Nephron (organoid): ENCODE data around the gene PKP3.

Source experiments
- H3K27ac Mint-ChIP-seq, 3 experiments: 2 replicates each; pipeline ENCODE4 v1.8.0; 2020; ENCODE audit warnings: mixed read lengths in 3 of 3, mild to moderate bottlenecking in 2 of 3, moderate library complexity in 1 of 3
- H3K27me3 Mint-ChIP-seq: 2 replicates; pipeline ENCODE4 v1.8.0; 2021; ENCODE audit warnings: low read depth, mild to moderate bottlenecking, moderate library complexity, mixed read lengths
- H3K36me3 Mint-ChIP-seq: 2 replicates; pipeline ENCODE4 v1.8.0; 2020; ENCODE audit warnings: low read depth, mixed read lengths
- H3K4me1 Mint-ChIP-seq: 2 replicates; pipeline ENCODE4 v1.8.0; 2020; ENCODE audit warnings: mixed read lengths
- H3K4me3 Mint-ChIP-seq, 3 experiments: 2 replicates each; pipeline ENCODE4 v1.8.0; 2020; ENCODE audit warnings: mild to moderate bottlenecking in 3 of 3, mixed read lengths in 3 of 3, moderate library complexity in 2 of 3
- H3K9me3 Mint-ChIP-seq: 2 replicates; pipeline ENCODE4 v1.8.0; 2020; ENCODE audit warnings: mixed read lengths
- CTCF ChIP-seq, 3 experiments: fragments of 200-600 bp; sonication (generic); IDR thresholded peaks; one replicate each; pipeline ENCODE4 v1.5.0; 2021; ENCODE audit warnings: antibody characterized with exemption in 3 of 3; ENCODE audit not compliant: unreplicated experiment in 3 of 3

Gene PKP3

GRCh38 chr11:404551-405264 lies 10.7 kb downstream of the PKP3 start:
- H3K36me3 Mint-ChIP-seq, result no peaks in the 10 kb centered on the region
- no peak for TF ChIP-seq CTCF (IDR thresholded peaks at IDR 0.05; ENCODE audit: unreplicated experiment in 3 of 3)
- H3K4me1 Mint-ChIP-seq, result no peaks in the 10 kb centered on the region
- peak overlapping the region in 1 of 3 experiments; percentile 63 for H3K27ac Mint-ChIP-seq
- no peaks in the 10 kb centered on the region for H3K9me3 Mint-ChIP-seq
- peak overlapping the region; percentile 79 to 82 (median 80) for H3K4me3 Mint-ChIP-seq
- no peaks in the 10 kb centered on the region for H3K27me3 Mint-ChIP-seq

- Mint-ChIP-seq H3K4me3 (peak overlapping the region; percentile 79 to 82 (median 80)), H3K4me1 (no peaks in the 10 kb centered on the region), H3K9me3 (no peaks in the 10 kb centered on the region), H3K27ac (peak overlapping the region in 2 of 3 experiments; percentile 63 to 86), H3K36me3 (no peaks in the 10 kb centered on the region), H3K27me3 (no peaks in the 10 kb centered on the region)
- TF ChIP-seq CTCF (IDR thresholded peaks at IDR 0.05; ENCODE audit: unreplicated experiment in 3 of 3), result no peak
Observed at GRCh38 chr11:405323-405953, 11.4 kb downstream of the PKP3 start.

DNA sequence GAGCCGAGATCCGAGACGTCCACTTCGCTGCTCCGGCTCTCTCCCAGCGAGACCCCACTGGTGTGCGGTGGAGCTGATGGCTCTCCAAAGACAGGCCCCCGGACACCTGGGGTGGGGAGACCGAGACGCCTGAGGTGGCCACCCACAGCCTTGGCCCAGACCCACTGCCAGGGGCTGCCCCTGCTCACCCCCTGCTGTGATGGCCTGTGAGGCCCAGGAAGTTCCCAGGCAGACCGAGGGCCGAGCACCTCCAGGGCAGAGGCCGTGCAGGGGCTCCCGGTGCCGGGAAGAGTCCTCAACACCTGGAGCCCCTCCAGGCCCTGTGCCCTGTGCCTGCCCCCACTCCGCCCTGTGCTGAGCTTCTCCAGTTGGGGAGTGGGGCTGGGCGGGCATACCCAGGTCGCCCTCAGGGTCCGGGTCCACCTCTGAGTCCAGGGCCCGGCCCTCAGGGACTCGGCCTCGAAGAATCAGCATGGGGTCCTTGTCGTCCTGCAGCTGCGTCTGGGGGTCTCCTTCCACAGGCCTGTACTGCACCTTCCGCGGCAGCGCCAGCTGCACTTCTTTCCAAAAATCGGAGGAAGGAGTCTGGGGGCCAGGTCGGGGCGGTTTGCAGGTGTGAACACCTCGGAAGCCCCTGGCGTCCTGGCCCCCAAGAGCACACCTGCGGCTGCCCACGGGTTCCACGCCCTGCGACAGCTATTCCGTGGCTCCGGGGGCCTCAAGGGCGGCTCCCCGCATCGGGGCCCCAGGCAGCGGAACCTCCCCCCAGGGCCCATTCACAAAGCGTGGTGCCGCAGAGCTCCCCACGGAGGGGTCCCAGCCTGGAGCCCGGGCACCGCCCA lies 12.2 kb downstream of the PKP3 start:
- Mint-ChIP-seq H3K27ac (peak overlapping the region in 2 of 3 experiments; percentile 63 to 86), H3K27me3 (no peaks in the 10 kb centered on the region), H3K4me1 (no peaks in the 10 kb centered on the region), H3K36me3 (no peaks in the 10 kb centered on the region), H3K9me3 (no peaks in the 10 kb centered on the region), H3K4me3 (peak overlapping the region; percentile 79 to 82 (median 80))
- no peak for TF ChIP-seq CTCF (IDR thresholded peaks at IDR 0.05; ENCODE audit: unreplicated experiment in 3 of 3)

DNA sequence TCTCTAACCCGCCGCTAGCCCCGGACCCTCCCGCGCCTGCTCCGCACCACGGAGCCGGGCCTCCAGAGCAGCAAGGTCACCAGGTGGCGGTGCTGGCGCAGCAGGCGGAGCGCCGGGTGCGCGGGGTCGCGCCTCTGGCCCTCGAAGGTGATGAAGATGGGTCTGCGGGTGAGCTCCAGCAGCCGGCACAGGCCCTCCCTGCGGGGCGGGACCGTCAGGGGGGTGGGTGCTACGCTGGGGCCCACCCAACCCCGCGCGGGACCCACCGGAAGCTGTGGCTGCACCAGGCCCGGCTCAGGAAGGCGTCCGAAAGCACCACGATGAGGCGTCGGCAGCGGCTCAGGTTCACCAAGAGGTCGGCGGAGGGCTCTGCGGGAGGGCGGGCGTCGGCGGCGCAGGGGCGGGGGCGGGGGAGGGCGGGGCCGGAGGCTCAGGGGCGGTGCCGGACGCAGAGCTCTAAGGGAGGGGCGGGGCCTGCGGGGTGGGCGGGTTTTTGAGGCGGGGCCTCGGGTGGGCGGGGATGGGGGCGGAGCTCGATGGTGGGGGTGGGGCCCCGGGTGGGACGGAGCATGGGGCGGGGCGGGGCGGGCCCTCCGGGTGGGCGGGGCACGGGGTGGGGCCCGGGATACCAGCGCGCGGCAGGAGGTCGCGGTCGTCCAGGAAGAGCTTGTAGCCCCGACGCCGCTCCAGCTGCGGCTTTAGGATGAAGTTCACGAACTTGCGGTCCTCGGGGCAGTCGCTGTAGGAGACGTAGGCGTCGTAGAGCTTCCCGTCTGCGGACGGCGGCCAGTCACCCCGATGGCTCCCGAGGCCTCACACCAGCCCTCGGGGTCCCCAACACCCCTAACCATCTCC lies 13.0 kb downstream of the PKP3 start:
- TF ChIP-seq CTCF (IDR thresholded peaks at IDR 0.05; ENCODE audit: unreplicated experiment in 3 of 3), result no peak
- no peak overlapping the region for H3K27ac Mint-ChIP-seq
- no peaks in the 10 kb centered on the region for H3K27me3 Mint-ChIP-seq
- no peaks in the 10 kb centered on the region for H3K9me3 Mint-ChIP-seq
- H3K36me3 Mint-ChIP-seq, result no peaks in the 10 kb centered on the region
- H3K4me1 Mint-ChIP-seq, result no peaks in the 10 kb centered on the region
- peak overlapping the region in 1 of 3 experiments; percentile 56 for H3K4me3 Mint-ChIP-seq

DNA sequence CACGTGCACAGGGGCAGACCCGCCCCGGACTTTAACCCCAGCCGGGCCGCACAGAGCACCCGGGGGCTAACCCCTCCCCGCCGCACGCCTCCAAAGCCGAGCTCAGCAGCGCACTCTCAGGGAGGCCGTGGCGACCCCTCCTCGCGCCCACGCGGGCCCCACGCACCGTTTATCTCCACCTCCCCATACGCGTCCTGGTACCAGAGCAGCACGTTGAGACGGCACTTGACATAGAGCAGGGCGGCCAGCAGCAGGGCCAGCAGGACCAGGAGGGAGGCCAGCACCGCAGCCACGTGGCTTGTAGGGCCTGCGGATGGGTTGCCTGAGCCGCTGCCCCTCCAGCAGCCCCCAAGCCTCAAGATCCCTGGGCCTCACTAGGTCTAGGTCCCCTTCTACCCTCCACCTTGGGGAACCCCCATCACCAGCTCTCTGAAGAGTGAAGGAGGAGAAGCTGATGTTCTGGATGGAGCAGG lies 13.7 kb downstream of the PKP3 start:
- no peak overlapping the region for H3K4me3 Mint-ChIP-seq
- H3K9me3 Mint-ChIP-seq, result no peaks in the 10 kb centered on the region
- H3K4me1 Mint-ChIP-seq, result no peaks in the 10 kb centered on the region
- no peak overlapping the region for H3K27ac Mint-ChIP-seq
- no peaks in the 10 kb centered on the region for H3K36me3 Mint-ChIP-seq
- H3K27me3 Mint-ChIP-seq, result no peaks in the 10 kb centered on the region
- TF ChIP-seq CTCF (IDR thresholded peaks at IDR 0.05; ENCODE audit: unreplicated experiment in 3 of 3), result no peak
